Measurements from ENCODE around the gene SLCO3A1.

DNA sequence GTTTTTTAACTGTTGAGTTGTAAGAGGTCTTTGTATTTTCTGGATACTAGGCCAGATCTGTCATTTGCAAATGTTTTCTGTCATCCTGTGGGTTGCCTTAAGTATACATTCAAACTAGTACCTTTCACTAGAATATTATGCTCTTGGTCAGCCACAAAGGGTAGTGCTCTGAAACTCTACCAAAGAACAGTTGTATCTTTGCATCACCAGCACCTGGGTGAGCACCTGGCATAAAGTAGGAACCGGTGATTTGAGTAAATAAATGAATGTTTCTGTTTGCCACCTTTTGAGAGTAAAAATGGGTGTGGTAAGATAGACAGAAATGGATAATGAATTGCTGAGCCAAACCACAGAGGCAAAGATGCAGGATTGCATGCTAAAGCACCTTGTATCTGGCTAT lies 98.7 kb downstream of the SLCO3A1 start:
- TF ChIP-seq, protein P1, sequence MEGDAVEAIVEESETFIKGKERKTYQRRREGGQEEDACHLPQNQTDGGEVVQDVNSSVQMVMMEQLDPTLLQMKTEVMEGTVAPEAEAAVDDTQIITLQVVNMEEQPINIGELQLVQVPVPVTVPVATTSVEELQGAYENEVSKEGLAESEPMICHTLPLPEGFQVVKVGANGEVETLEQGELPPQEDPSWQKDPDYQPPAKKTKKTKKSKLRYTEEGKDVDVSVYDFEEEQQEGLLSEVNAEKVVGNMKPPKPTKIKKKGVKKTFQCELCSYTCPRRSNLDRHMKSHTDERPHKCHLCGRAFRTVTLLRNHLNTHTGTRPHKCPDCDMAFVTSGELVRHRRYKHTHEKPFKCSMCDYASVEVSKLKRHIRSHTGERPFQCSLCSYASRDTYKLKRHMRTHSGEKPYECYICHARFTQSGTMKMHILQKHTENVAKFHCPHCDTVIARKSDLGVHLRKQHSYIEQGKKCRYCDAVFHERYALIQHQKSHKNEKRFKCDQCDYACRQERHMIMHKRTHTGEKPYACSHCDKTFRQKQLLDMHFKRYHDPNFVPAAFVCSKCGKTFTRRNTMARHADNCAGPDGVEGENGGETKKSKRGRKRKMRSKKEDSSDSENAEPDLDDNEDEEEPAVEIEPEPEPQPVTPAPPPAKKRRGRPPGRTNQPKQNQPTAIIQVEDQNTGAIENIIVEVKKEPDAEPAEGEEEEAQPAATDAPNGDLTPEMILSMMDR (conservative IDR thresholded peaks at IDR 0.05) = no peak
- TF ChIP-seq EZH2 (IDR thresholded peaks at IDR 0.05; ENCODE audit: low read depth) = no peak

All from PC-9 (cell line).